Uterus (tissue), 2 donors: ENCODE results near the gene SRP72.

ENCODE experiments used
- CTCF ChIP-seq, 4 experiments: fragments of 200-600 bp in 2 of 4; fragments of 450-650 bp in 2 of 4; sonication (generic) in 2 of 4; IDR thresholded peaks; one replicate each; pipeline ENCODE4 v1.5.1; 2016 to 2019; ENCODE audit warnings: antibody characterized with exemption in 4 of 4, mild to moderate bottlenecking in 2 of 4, moderate library complexity in 1 of 4
- POLR2A ChIP-seq, 2 donors: fragments of 450-650 bp; IDR thresholded peaks; one replicate each; pipeline ENCODE4 v1.6.1; 2016; ENCODE audit warnings: antibody characterized with exemption in 2 of 2, mild to moderate bottlenecking in 1 of 2, moderate library complexity in 1 of 2

- TF ChIP-seq POLR2A (IDR thresholded peaks at IDR 0.05) (no peak), CTCF (IDR thresholded peaks at IDR 0.05) (no peak)
Measured at GRCh38 chr4:56460085-56460484, 7.3 kb upstream of the SRP72 start.
